OCI-LY7 (cell line): ENCODE measurements around the gene CCR7. TPM values are rescaled to one million over a fixed set of nuclear protein-coding genes. Genes with fewer than 3 reads are reported as not detected.

Source experiments
- BruUV-seq: library from RNA; stranded (reverse); fragments of 400-500 nt; replicated peaks from 2 replicates; lab custom pipeline; 2021; lab: Mats Ljungman, UMichigan
- CTCF ChIA-PET: fragments of 300-600 bp; sonication (Branson Sonifier 250); formaldehyde crosslinking; loops from one replicate; lab custom pipeline; 2022; ENCODE audit warnings: antibody characterized with exemption; ENCODE audit not compliant: unreplicated experiment; lab: Charles Lee
- POLR2A ChIA-PET: fragments of 300-600 bp; sonication (Branson Sonifier 250); formaldehyde crosslinking; loops from one replicate; lab custom pipeline; 2022; ENCODE audit warnings: antibody characterized with exemption; lab: Charles Lee
- DNase-seq: peaks from one replicate; pipeline ENCODE4 v3.0.0-alpha.2; 2015; ENCODE audit warnings: low spot score
- H2AFZ ChIP-seq: fragments of 200-600 bp; sonication (generic), shearing (Covaris generic); 2 replicates; pipeline ENCODE4 v1.6.1; 2014; ENCODE audit warnings: mild to moderate bottlenecking, antibody characterized with exemption, low read length, moderate library complexity
- H3K27ac ChIP-seq: fragments of 200-600 bp; sonication (generic); 2 replicates; pipeline ENCODE4 v1.5.1; 2014; ENCODE audit warnings: mixed run types, low read depth, mild to moderate bottlenecking, moderate library complexity, low read length, inconsistent platforms; ENCODE audit not compliant: poor library complexity, severe bottlenecking
- H3K36me3 ChIP-seq: fragments of 200-600 bp; sonication (generic); 2 replicates; pipeline ENCODE4 v1.6.1; 2014; ENCODE audit warnings: mild to moderate bottlenecking, antibody characterized with exemption, low read length, moderate library complexity, mixed read lengths; ENCODE audit not compliant: insufficient read depth
- H3K4me1 ChIP-seq: fragments of 200-600 bp; sonication (generic); 2 replicates; pipeline ENCODE4 v1.5.1; 2014; ENCODE audit warnings: mild to moderate bottlenecking, low read length; ENCODE audit not compliant: insufficient read depth, poor library complexity, severe bottlenecking
- H3K4me2 ChIP-seq: fragments of 200-600 bp; sonication (generic); 2 replicates; pipeline ENCODE4 v1.6.1; 2014; ENCODE audit warnings: mild to moderate bottlenecking, low read length
- H3K4me3 ChIP-seq: fragments of 200-600 bp; sonication (generic); 2 replicates; pipeline ENCODE4 v1.5.1; 2014; ENCODE audit warnings: mild to moderate bottlenecking, low read depth, low read length; ENCODE audit not compliant: poor library complexity, severe bottlenecking
- H3K79me2 ChIP-seq: fragments of 200-600 bp; sonication (generic); 2 replicates; pipeline ENCODE4 v1.6.1; 2016; ENCODE audit warnings: low read depth, mild to moderate bottlenecking, low read length, moderate library complexity, mixed read lengths; ENCODE audit not compliant: insufficient read depth
- H3K9me2 ChIP-seq: fragments of 200-600 bp; sonication (generic); 2 replicates; pipeline ENCODE4 v1.6.1; 2016; ENCODE audit warnings: mild to moderate bottlenecking, low read length, mixed read lengths; ENCODE audit not compliant: insufficient read depth
- H3K9me3 ChIP-seq: fragments of 200-600 bp; sonication (generic); 2 replicates; pipeline ENCODE4 v1.6.1; 2014; ENCODE audit warnings: mild to moderate bottlenecking, mixed run types, low read length, mixed read lengths
- H4K20me1 ChIP-seq: fragments of 200-600 bp; sonication (generic); 2 replicates; pipeline ENCODE4 v1.6.1; 2014; ENCODE audit warnings: mild to moderate bottlenecking, antibody characterized with exemption, low read length, moderate library complexity, mixed read lengths; ENCODE audit not compliant: insufficient read depth
- CTCF ChIP-seq: fragments of 200-600 bp; sonication (generic); conservative IDR thresholded peaks from 2 replicates; pipeline ENCODE4 v1.5.1; 2014; ENCODE audit warnings: mild to moderate bottlenecking, antibody characterized with exemption, low read length, moderate library complexity, mixed read lengths
- EZH2phosphoT487 ChIP-seq: fragments of 200-600 bp; sonication (generic); IDR thresholded peaks from 2 replicates; pipeline ENCODE4 v1.6.1; 2018; ENCODE audit warnings: low read depth, borderline replicate concordance, mild to moderate bottlenecking, mixed run types, antibody characterized with exemption, low read length, moderate library complexity, mixed read lengths
- intact Hi-C: fragments of 100-400 bp; cut with micrococcal nuclease; formaldehyde crosslinking; loops from one replicate; pipeline ENCODE4 v1.10.0; 2022; ENCODE audit not compliant: unreplicated experiment
- total RNA-seq, 2 experiments: library from RNA; depleted of rRNA in 1 of 2; stranded (reverse); fragments of >200 nt in 1 of 2; shearing (Covaris generic) in 1 of 2; gene quantifications; 2 replicates each; pipeline ENCODE4 v1.2.3, GENCODE V29; 2014 to 2022

Gene CCR7
- total RNA-seq, 2 experiments from 2014 or later: 0.48 to 2.3 TPM

- BruUV-seq: no TSS peak
- Histone ChIP-seq H3K9me2 (no peaks in the 10 kb centered on the region), H3K9me3 (no peaks in the 10 kb centered on the region), H3K4me2 (no peak overlapping the region), H3K4me3 (no peak overlapping the region), H2AFZ (no peak overlapping the region), H3K27ac (no peak overlapping the region), H4K20me1 (no peaks in the 10 kb centered on the region), H3K4me1 (peaks cover 34% of the 10 kb centered on the region), H3K79me2 (no peaks in the 10 kb centered on the region), H3K36me3 (no peaks in the 10 kb centered on the region)
- ChIA-PET POLR2A (interaction anchor here (0.5 kb wide), 1 partner anchor 384 kb away, joined by 4 read pairs; no protein-coding TSS in a partner anchor), CTCF (interaction anchor here (0.9 kb wide), 1 partner anchor 21 kb away, joined by 3 read pairs; no protein-coding TSS in a partner anchor)
- TF ChIP-seq EZH2phosphoT487 (no peak), CTCF (no peak)
- intact Hi-C loops: no loop called here
- DNase-seq: no peak
These were observed 9.0 kb downstream of the CCR7 start for GRCh38 chr17:40556198-40556661.

- BruUV-seq: no TSS peak
- H3K4me1 ChIP-seq: peaks cover 27% of the 10 kb centered on the region
- no peaks in the 10 kb centered on the region for H3K9me2 ChIP-seq
- no peaks in the 10 kb centered on the region for H4K20me1 ChIP-seq
- no peak for DNase-seq
- intact Hi-C loops: no loop called here
- no peak overlapping the region for H3K4me2 ChIP-seq
- no peaks in the 10 kb centered on the region for H3K9me3 ChIP-seq
- ChIA-PET POLR2A (interaction anchor here (1.3 kb wide), 1 partner anchor 143 kb away, joined by 3 read pairs; no protein-coding TSS in a partner anchor), CTCF (interaction anchor here (0.5 to 1.1 kb wide), 2 partner anchors 9 to 170 kb away, joined by 3 read pairs; partner anchors contain the start of gene CCR7)
- no peaks in the 10 kb centered on the region for H3K79me2 ChIP-seq
- no peaks in the 10 kb centered on the region for H3K36me3 ChIP-seq
- H3K27ac ChIP-seq: no peak overlapping the region
- TF ChIP-seq EZH2phosphoT487 (no peak), CTCF (no peak)
- H2AFZ ChIP-seq: no peak overlapping the region
- no peak overlapping the region for H3K4me3 ChIP-seq
These were observed 9.7 kb downstream of the CCR7 start for GRCh38 chr17:40555296-40556190.
